ENCODE measurements around the gene BRD9. TPM values are rescaled to one million over a fixed set of nuclear protein-coding genes. Genes with fewer than 3 reads are reported as not detected.

The BRD9 gene
- total and polyA plus RNA-seq, 2 donors (not counting 3 experiments of a cell fraction or from before 2014, with no cell fraction given) = 17.6 to 67.6 TPM

DNA sequence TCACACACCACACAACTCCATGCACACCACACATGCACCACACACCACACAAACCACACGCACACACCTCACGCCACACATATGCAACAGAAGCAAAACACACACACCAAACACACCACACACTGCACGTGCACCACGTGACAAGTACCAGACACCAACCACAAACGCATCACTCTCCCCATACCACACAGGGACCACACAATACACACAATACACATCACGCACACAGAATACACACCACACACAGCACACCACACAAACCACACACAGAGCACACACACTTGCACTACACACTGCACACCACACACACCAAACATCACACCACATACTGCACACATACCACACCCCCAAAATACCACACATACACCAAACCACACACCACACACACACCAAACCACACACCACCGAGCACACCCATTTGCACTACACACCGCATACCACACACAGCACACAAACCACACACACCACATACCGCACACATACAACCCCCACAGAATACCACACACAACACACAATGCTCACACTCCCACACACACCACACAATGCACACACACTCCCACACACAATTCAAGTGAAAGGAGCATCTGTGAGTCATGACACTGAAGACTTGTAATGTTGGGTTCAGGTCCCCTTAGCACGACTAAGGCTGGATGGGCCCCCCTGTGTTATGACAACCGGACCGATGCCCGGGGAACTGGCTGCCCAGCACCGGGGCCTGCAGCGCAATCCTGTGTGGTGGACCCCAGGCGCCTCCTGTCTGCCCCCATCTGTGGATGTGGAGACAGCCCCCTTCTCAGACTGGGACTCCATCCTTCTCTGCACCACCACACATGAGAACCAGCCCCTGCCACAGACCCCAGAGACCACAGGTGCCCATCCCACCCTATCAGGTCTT, 35.8 kb downstream of the BRD9 start:
- Histone ChIP-seq H3K9me3 (replicated peaks; ENCODE audit: control insufficient read depth, insufficient read depth, low read length) (no peaks in the 10 kb centered on the region), H3K36me3 (ENCODE audit: control insufficient read depth in 2 of 2, extremely low read depth in 1 of 2, insufficient read depth in 2 of 2, low read length in 2 of 2) (no peaks in the 10 kb centered on the region), H2AFZ (ENCODE audit: low read depth, low read length) (no peak overlapping the region), H3K4me1 (ENCODE audit: control insufficient read depth, extremely low read depth, insufficient read depth, low read length) (no peaks in the 10 kb centered on the region), H3K9ac (replicated peaks; ENCODE audit: extremely low read depth, insufficient read depth, low read length) (no peak overlapping the region), H3K4me3 (replicated peaks in 1 of 3; ENCODE audit: insufficient read depth in 1 of 3, low read depth in 1 of 3, low read length in 3 of 3) (no peak overlapping the region), H4K20me1 (replicated peaks; ENCODE audit: control insufficient read depth, extremely low read depth, insufficient read depth, low read length) (no peaks in the 10 kb centered on the region), H3K27me3 (ENCODE audit: control insufficient read depth in 2 of 2, insufficient read depth in 2 of 2, low read length in 2 of 2) (no peaks in the 10 kb centered on the region), H3K79me2 (ENCODE audit: control insufficient read depth, insufficient read depth, low read length) (no peaks in the 10 kb centered on the region), H3K9me1 (replicated peaks; ENCODE audit: control insufficient read depth, extremely low read depth, insufficient read depth, low read length) (no peaks in the 10 kb centered on the region), H3K4me2 (ENCODE audit: insufficient read depth, low read length) (no peak overlapping the region), H3K27ac (ENCODE audit: insufficient read depth, low read depth, low read length) (no peak overlapping the region)
- no peak for TF ChIP-seq POLR2AphosphoS5 (IDR thresholded peaks at IDR 0.05; ENCODE audit: insufficient read depth, low read depth, low read length)
- no peak for TF ChIP-seq MYC (IDR thresholded peaks at IDR 0.05; ENCODE audit: low read depth, low read length)
- no peak for TF ChIP-seq EZH2 (IDR thresholded peaks at IDR 0.05; ENCODE audit: borderline replicate concordance, low read depth, low read length, severe bottlenecking)
- TF ChIP-seq, protein P1, sequence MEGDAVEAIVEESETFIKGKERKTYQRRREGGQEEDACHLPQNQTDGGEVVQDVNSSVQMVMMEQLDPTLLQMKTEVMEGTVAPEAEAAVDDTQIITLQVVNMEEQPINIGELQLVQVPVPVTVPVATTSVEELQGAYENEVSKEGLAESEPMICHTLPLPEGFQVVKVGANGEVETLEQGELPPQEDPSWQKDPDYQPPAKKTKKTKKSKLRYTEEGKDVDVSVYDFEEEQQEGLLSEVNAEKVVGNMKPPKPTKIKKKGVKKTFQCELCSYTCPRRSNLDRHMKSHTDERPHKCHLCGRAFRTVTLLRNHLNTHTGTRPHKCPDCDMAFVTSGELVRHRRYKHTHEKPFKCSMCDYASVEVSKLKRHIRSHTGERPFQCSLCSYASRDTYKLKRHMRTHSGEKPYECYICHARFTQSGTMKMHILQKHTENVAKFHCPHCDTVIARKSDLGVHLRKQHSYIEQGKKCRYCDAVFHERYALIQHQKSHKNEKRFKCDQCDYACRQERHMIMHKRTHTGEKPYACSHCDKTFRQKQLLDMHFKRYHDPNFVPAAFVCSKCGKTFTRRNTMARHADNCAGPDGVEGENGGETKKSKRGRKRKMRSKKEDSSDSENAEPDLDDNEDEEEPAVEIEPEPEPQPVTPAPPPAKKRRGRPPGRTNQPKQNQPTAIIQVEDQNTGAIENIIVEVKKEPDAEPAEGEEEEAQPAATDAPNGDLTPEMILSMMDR (IDR thresholded peaks at IDR 0.05; ENCODE audit: extremely low read depth in 1 of 2, insufficient read depth in 1 of 2, low read depth in 1 of 2, low read length in 2 of 2) = no peak
- no peak for TF ChIP-seq POLR2A (IDR thresholded peaks at IDR 0.05; ENCODE audit: low read depth, low read length)
- TF ChIP-seq JUN (IDR thresholded peaks at IDR 0.05; ENCODE audit: borderline replicate concordance, insufficient read depth, insufficient read length, low read depth) = no peak
- TF ChIP-seq, protein P2, sequence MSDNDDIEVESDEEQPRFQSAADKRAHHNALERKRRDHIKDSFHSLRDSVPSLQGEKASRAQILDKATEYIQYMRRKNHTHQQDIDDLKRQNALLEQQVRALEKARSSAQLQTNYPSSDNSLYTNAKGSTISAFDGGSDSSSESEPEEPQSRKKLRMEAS (IDR thresholded peaks at IDR 0.05; ENCODE audit: insufficient read depth, insufficient read length) = no peak
- no peak for TF ChIP-seq FOS (IDR thresholded peaks at IDR 0.05; ENCODE audit: borderline replicate concordance, insufficient read depth, low read length)
- TF ChIP-seq GATA2 (IDR thresholded peaks at IDR 0.05; ENCODE audit: insufficient read depth, insufficient read length, low read depth, low read length) = no peak
- CTCF ChIA-PET = no interaction called here
- dilution Hi-C loops (cut with MboI; ENCODE audit: extremely low pct_ligation_motif_present, low sequenced_read_pairs) = no loop called here
- POLR2A ChIA-PET = no interaction called here
- FAIRE-seq (no peak), DNase-seq (ENCODE audit: low read depth, low spot score) (no peak)
- BruUV-seq (replicated peaks) = no TSS peak
- intact Hi-C loops (cut with micrococcal nuclease) = no loop called here

All from endothelial cell of umbilical vein (primary cell).